Measurements from ENCODE around the gene NBDY.
"Not testable (repeated sequence)": the region's sequence is repeated elsewhere in the genome, so short reads cannot be mapped to it uniquely, and the experiment has no call there.

The NBDY gene

DNA sequence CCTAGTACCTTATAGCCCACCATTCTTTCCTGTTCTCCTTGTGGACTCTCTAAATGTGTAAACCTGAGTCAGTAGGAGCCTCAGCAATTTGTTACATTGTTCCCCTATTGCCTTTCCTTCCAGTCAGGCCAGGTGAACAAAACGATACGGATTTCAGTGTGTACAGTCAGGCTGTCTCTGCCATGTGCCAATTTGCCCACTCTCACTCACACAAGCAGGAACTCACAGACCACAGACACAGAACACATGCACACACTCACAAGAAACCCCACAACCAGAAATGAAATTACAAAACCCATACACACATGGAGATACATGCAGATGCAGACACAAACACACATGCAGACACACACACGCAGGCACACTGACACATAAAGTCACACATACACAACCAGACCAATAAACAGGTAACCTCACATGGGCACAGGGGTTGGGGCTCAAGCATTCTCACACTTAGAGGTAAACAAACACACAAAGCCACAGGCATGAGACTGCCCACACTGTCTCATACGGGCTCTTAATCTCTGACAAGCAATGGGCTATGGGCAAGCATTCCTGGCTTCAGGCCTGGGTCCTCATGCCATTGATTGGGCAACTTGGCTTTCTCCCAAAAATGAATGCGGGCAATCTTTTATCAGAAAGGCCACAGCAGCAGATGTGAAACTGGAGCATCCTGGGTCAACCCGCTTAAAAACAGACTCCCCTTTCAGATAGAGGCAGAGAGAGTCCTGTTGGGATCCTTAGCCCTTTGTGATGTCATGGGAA lies 68.7 kb downstream of the NBDY start:
- intact Hi-C loops (cut with DNase I): no loop called here
- DNase-seq: peak in 1 of 10 donors; percentile 75

DNA sequence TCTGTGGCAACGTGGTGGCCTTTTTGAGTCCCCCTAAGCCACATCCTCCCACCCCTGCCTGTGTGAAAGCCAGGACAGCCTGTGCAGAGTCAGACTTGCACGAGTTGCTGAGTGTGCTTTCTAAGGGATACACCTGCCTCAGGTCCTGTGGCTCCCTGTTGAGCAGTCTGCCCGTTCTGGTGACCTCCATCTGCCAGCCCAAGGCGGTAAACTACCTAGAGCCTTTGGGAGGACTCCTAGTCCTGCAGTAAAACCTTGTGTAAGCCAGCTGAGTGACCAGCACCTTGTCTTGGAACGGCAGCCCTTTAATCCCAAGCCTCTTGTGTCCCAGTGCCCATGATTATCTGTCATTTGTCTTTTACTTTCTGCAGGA lies 69.3 kb downstream of the NBDY start:
- intact Hi-C loops (cut with DNase I): no loop called here

DNA sequence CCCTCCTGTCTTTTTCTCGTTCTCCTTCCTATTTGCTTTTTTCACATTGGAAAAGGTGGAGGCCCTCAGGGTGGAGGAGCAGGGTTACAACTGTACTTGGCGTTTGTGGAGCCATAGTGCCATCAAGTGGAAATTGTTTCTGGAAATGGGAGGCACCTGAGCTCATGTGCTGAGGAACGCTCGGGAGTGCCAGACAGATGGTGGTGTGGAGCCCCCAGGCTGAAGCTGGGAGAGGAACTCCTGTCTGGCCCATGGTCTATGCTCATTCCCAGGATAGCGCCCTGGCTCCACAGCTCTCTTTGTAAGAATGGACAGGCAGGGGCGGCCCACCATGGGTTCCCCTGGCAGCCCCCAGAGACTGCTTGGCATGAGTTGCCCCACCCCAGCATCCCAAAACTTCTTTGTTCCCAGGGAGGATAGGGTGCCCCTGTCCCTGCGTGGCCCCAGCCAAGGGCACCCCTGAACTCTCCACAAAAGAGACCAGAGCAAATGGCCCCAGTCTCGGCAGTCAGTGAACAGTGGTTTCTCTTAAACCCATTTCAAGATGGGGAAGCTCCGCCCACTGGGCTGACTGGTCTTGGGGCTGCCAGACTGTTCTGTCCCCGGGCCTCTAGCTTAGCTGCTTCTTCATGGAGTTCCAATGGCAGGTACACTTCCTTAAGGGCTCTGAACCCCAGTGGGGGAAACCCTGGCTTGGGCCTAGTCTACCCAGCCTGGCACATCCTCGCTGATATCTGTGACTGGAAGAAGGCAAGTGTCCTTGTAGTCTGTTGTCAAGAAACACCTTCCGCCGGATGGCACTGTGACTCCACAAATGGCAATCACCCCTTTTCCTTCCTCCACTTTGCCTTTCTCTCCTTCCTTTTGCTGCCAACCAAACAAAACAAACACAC lies 70.1 kb downstream of the NBDY start:
- intact Hi-C loops (cut with DNase I): no loop called here

More for the DNA sequence above, 69.3 kb downstream of the NBDY start:
- peak in 1 of 10 donors; percentile 66 for DNase-seq

DNA sequence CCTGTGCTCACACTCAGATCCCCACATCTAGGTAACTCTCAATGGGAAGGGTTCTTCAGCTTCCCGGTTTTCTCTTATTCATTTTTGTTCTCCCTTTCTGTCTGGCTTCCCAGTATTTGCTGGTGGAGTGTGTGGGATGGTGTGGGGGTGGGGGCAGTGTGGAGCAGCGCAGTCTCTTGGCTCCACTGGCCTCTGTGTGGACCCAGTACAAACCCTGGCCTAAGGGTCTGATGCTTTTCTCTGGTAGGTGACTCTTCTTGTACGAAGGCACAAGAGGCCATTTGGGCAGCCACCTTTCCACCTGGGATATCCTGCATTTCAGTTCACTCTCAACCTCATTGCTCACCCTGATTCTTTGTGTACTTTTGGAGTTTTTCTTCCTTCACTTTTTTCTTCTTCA lies 71.3 kb downstream of the NBDY start:
- intact Hi-C loops (cut with DNase I): loop anchor here (5.0 to 10.0 kb wide), 2 partner anchors 177 to 1114 kb away; partner anchors contain the start of gene ZXDA
- no peak for DNase-seq

More for the DNA sequence above, 70.1 kb downstream of the NBDY start:
- DNase-seq: peak in 3 of 10 donors; percentile 44 to 91 (median 45)

DNA sequence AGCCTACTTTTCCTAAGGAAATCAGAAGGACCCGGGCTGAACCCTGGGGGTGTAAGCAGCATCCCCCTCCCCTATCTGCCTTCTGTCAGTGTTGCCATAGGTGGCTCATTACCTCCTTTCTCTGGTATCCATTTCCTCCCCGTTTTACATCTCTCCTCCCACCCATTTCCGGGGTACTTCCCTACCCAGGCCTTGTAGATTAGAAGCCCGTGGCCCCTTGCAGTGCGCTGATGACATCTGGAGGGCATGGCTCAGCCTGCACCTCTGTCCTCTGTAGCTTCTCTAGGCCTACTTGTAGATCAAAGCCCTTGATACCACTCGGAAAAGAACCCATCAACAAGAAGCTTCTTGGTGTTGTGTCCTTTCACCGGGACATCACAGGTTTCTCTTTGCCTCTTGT lies 71.8 kb downstream of the NBDY start:
- no peak for DNase-seq
- intact Hi-C loops (cut with DNase I): loop anchor here (5.0 to 10.0 kb wide), 2 partner anchors 176 to 1114 kb away; partner anchors contain the start of gene ZXDA

DNA sequence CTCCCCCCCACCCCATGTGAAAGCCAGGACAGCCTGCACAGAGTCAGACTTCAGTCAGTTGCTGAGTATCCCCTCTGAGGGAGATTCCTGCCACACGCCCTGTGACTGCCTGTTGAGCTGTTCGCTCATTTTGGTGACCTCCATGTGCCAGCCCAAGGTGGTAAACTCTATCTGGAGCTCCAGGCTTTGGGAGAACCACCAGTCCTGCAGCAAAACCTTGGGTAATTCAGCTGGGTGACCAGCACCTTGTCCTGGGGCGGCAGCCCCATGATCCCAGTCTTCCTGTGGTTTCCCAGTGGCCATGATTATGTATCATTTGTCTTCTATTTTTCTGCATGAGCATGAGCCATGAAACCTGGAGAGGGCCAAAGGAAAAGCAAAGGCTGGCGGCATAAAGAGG lies 73.4 kb downstream of the NBDY start:
- no peak for DNase-seq
- intact Hi-C loops (cut with DNase I): loop anchor here (5.0 to 10.0 kb wide), 2 partner anchors 175 to 1112 kb away; partner anchors contain the start of gene ZXDA

DNA sequence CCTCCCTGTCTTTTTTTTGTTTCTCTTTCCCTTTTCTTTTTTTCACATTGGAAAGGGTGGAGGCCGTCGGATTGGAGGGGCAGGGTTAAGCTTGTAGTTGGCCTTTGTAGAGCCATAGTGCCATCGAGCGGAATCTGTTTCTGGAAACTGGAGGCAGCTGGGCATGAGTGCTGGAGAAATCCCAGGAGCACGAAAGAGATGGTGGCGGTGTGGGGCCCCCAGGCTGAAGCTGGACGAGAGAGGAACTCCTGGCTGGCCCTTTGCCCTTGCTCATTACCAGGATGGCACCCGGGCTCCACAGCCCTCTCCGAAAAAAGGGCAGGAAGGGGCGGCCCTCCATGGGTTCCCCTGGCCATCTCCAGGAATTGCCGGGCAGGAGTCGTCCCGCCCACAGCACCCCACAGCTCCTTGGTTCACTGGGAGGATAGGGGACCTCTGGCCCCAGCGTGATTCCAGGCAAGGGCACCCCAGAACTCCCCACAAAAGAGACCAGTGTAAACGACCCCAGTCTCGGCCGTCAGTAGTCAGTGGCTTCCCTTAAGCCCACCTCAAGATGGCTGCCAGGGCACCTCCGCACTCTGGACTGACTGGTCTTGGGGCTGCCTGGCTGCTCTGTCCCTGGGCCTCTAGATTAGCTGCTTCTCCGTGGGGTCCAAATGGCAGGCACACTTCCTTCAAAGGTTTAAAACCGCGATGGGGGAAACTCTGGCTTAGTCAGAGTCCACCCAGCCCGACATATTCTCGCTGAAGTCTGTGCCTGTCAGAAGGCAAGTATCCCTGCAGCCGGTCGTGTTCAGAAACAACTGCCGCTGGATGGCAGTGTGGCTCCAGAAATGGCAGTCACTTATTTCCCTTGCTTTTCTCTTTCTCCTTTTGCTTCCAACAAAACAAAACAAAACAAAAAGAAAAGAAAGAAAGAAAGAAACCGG lies 74.1 kb downstream of the NBDY start:
- intact Hi-C loops (cut with DNase I): loop anchor here (5.0 to 10.0 kb wide), 2 partner anchors 174 to 1112 kb away; partner anchors contain the start of gene ZXDA
- DNase-seq: peak; percentile 73 to 98 (median 90)

DNA sequence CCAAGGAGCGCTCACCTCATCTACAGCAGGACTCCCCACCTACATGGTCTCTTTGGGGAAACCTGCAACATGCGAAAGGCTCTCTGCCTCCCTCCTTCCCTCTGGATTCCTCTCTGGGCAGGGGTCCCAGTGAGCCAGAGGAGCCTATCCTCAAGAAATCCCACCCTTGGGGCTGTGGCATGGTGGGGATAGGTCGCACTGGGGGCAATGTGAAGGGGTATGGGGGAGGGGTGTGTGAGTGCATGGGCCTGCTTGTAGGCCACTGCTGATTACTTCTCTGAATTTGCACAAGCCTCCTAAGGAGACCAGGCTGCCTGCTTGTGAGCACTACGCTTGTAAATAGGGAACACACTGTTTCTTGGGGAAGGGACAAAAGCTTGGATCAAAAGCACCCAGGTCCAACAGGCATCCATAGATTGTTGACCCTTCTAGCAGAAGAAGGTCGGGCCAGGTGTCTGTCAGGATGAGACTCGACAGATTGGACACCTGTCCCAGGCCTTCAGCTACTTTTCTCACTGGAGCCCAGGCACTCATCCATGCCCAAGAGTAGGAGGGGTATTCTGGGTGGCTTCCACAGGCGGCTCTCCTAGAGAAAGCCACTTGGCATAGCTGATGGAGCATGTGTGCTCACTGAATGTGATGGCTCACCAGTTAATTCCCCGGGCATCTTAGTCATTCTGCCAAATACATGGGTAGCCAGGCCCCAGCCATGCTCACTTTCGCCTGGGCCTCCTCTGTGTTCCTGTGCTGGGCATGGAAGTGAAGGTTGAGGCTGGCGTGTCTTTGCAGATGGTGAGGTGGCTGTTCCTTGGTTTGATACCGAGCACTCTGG lies 75.0 kb downstream of the NBDY start:
- peak in 1 of 10 donors; percentile 75 for DNase-seq
- intact Hi-C loops (cut with DNase I): loop anchor here (5.0 to 10.0 kb wide), 2 partner anchors 173 to 1111 kb away; partner anchors contain the start of gene ZXDA

DNA sequence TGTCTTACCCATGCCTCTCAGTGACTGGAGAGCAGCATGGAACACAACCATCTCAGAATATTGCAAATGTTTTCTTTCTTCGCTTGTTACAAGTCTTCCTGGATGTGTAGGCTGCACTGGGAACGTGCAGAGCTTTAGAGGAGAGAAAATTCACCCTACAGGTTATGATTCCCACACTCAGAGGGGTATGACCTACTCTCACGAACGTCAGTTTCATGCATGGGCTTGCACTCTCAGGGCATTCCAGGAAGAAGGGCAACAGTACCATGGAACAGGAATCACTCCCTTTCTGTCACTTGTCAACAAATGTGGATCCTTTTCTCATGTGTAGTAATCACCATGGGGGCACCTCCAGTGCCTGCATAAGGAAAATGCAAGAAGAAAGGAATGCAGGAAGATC lies 75.8 kb downstream of the NBDY start:
- no peak for DNase-seq
- intact Hi-C loops (cut with DNase I): loop anchor here (5.0 to 10.0 kb wide), 2 partner anchors 172 to 1110 kb away; partner anchors contain the start of gene ZXDA

DNA sequence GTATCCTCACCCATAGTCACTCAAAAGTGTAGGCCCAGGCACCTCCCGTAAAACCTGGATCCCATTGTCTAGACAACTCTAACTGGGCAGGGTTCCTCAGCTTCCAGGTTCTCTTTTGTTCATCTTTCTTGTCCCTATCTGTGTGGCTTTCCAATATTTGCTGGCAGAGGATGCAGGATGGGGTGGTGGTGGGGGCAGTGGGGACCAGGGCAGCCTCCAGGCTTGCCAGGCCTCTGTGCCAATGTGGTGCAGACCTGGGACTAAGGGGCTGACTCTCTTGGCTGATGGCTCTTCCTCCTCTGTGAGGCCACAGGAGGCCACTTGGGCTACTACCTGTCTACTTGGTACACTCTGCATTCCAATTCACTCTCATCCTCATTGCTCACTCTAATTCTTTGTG lies 76.4 kb downstream of the NBDY start:
- intact Hi-C loops (cut with DNase I): loop anchor here (10.0 kb wide), 1 partner anchor 1109 kb away; the partner anchor contains the start of gene ZXDA
- DNase-seq: no peak

DNA sequence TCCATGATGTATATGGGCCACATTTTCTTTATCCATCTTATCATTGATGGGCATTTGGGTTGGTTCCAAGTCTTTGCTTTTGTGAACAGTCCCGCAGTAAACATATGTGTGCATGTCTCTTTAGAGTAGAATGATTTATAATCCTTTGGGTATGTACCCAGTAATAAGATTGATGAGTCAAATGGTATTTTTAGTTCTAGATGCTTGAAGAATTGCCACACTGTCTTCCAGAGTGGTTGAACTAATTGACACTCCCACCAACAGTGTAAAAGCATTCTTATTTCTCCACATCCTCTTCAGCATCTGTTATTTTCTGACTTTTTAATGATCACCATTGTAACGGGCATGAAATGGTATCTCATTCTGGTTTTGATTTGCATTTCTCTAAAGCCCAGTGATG lies 77.1 kb downstream of the NBDY start:
- intact Hi-C loops (cut with DNase I): loop anchor here (10.0 kb wide), 1 partner anchor 1109 kb away; the partner anchor contains the start of gene ZXDA
- not testable (repeated sequence) for DNase-seq

DNA sequence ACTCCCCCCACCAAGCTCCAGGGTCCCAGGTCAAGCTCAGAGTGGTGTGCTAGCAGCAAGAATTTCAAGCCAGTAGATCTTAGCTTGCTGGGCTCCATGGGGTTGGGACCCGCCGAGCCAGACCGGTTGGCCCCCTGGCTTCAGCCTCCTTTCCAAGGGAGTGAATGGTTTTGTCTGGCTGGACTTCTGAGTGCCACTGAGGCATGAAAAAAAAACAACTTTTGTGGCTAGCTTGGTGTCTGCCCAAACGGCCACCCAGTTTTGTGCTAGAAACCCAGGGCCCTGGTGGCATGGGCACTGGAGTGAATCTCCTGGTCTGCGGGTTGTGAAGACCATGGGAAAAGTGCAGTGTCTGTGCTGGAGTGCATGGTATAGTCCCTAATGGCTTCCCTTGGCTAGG lies 82.6 kb downstream of the NBDY start:
- intact Hi-C loops (cut with DNase I): no loop called here
- no peak for DNase-seq

DNA sequence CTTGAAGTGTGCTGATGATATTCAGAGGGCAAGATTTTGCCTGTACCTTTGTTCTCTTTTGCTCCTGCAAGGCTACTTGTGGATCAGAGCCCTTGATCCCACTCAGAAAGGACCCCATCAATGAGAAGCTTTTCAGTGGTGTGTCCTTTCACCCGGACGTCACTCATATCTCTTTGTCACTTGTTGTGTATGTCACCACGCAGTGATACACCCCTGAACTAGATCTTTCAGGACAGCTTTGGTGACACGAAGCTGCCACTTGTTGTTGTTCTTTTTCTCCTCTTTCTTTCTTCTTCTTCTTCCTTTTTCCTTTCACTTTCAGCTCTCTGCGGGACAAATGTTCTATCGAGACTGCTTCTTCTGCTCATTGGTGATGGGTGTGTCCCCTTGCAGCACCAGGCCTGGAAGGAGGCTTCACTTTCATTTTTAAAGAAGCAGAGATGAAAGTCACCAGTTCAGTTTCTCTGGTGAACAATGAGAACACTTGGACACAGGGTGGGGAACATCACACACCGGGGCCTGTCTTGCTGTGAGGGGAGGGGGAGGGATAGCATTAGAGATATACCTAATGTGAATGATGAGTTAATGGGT lies 83.6 kb downstream of the NBDY start:
- intact Hi-C loops (cut with DNase I): no loop called here
- no peak for DNase-seq

DNA sequence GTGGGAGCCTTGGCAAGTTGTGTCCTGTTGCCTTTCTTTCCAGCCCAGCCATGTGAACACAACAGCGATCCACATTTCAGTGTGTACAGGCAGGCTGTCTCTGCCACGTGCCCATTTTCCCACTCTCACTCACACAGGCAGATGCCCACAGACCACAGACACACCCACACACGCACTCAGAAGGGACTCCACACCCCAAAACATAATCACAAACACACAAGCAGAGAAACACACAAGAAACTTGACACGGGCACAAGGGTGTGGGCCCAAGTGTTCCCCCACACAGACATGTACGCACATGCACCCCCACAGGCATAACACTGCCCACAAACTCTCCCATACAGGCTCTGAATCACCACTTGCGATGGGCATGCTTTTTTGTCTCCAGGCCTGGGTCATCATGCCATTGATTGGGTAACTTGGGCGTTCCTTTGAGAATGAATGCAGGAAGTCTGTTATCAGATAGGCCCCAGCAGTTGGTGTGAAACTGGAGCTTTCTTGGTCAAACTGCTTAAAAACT lies 84.3 kb downstream of the NBDY start:
- DNase-seq: no peak
- intact Hi-C loops (cut with DNase I): no loop called here

DNA sequence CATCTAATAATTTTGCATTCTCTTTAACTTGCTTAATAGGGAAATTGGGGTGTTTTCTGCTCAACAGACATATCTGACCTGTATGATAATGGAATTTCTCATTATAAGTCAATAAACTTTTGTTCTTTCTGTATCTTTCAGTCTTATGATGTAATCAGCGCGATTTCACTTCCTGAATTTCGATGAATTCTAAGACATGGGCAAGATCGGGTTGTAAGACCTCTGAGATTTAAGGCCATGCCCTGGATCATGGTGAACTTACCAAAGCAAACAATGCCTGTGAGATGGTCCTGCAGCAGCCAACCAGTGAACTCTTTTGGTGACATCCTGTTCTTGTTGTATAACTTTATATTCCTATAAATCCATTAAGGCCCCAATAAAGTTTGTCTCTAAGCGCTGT lies 88.1 kb downstream of the NBDY start:
- no peak for DNase-seq
- intact Hi-C loops (cut with DNase I): no loop called here

DNA sequence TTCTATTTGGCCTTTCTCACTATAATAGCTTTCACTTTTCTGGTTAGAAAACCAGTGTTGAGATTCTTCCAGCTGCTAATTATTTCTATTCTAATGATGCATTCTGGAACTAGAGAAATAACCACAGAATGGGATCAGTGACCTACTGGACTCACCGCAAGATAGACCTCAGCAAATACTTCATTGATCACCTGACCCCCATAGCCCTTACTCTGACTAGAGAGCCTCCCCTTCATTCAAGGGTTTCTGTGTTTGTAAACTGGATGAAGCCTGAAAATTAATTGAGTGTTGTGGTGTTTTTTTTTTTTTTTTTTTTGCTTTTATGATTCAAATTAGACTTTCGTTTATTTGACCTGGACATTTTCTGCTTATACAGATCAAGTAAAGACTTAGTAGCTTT lies 97.0 kb downstream of the NBDY start:
- no peak for DNase-seq
- intact Hi-C loops (cut with DNase I): no loop called here

DNA sequence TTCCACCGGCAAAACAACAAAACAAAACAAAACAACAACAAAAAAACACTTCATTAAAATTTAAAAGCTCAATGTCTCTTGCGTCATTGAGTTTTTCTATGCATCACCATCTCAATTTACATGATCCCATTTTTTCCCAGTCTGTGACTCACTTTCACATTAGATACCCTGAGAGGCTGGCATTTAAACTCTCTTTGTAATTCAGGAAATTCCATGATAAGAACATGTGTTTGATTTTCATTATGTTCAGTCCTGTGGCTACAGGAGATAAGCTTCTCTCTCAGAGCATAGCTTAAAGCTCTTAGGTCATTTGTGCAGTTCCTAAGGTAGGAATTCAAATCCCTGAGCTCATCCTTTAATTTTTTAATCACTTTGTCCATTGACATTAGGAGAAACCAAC lies 104.6 kb downstream of the NBDY start:
- no peak for DNase-seq
- intact Hi-C loops (cut with DNase I): loop anchor here (10.0 kb wide), 2 partner anchors 61 to 261 kb away; no protein-coding TSS in a partner anchor

DNA sequence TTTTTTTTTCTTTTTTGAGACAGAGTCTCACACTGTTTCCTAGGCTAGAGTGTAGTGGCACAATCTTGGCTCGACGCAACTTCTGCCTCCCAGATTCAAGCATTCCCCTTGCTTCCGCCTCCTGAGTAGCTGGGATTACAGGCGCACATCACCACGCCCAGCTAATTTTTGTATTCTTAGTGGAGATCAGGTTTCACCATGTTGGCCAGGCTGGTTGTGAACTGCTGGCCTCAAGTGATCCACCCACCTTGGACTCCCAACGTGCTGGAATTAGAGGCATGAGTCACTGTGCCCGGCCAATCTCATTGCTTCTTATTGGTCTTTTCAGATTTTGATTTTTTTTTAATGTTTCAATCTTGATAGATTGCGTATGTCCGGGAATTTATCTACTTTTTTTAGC lies 124.4 kb downstream of the NBDY start:
- intact Hi-C loops (cut with DNase I): no loop called here
- no peak for DNase-seq
